ENCODE measurements around the gene EHMT2.
"Not testable (repeated sequence)": the region's sequence is repeated elsewhere in the genome, so short reads cannot be mapped to it uniquely, and the experiment has no call there.

DNA sequence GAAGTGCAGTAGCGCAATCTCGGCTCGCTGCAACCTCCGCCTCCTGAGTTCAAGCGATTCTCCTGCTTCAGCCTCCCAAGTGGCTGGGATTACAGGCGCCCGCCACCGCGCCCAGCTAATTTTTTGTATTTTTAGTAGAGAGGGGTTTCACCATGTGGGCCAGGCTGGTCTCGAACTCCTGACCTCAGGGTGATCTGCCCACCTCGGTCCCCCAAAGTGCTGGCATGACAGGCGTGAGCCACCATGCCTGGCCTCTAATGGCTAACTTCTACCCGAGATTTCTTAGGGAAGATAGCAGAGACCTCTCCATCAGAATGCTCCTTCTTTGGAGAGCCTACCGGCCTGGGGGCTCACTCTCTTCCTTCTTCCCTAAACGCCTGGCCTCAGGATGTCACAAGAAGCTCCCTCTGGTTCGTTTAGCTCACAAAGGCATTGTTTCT, 33.4 kb downstream of the EHMT2 start:
- TF ChIP-seq, protein P1, sequence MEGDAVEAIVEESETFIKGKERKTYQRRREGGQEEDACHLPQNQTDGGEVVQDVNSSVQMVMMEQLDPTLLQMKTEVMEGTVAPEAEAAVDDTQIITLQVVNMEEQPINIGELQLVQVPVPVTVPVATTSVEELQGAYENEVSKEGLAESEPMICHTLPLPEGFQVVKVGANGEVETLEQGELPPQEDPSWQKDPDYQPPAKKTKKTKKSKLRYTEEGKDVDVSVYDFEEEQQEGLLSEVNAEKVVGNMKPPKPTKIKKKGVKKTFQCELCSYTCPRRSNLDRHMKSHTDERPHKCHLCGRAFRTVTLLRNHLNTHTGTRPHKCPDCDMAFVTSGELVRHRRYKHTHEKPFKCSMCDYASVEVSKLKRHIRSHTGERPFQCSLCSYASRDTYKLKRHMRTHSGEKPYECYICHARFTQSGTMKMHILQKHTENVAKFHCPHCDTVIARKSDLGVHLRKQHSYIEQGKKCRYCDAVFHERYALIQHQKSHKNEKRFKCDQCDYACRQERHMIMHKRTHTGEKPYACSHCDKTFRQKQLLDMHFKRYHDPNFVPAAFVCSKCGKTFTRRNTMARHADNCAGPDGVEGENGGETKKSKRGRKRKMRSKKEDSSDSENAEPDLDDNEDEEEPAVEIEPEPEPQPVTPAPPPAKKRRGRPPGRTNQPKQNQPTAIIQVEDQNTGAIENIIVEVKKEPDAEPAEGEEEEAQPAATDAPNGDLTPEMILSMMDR (conservative IDR thresholded peaks at IDR 0.05 in 1 of 2, IDR thresholded peaks at IDR 0.05 in 1 of 2; ENCODE audit: extremely low read depth in 1 of 2, insufficient read depth in 1 of 2, low read depth in 1 of 2, low read length in 2 of 2), result not testable (repeated sequence)
- TF ChIP-seq EZH2 (IDR thresholded peaks at IDR 0.05; ENCODE audit: borderline replicate concordance, low read length), result not testable (repeated sequence)
